Nucleus accumbens (tissue), 56 donors: Measurements from ENCODE around the gene AGTRAP.

Source experiments
- DNase-seq, 56 donors: peaks; one replicate each; lab custom pipeline; 2025; lab: John Stamatoyannopoulos, UW

Gene AGTRAP

DNA sequence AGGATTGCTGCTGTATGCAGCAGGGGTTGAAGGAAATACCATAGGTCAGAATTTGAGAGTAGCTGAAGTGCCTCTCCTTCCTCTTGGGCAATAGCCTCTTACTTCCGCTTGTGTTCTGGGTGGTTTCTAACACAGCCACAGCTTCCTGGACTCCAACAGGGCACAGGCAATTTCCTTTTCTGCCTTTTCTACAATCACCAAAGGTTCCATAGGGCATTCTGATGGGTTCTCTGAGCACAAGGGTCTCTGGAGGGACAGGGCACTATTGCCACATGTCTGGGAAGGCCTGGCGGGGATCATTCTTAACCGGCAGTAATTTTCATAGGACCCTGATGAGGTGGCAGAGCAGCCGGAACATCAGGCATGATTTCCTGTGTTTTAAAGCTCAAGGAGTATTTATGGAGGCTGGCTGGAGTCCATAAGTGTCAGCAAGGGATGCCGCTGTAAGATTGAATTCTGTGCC, 5.5 kb upstream of the AGTRAP start:
- peak in 4 of 56 donors; percentile 6 to 13 (median 8) for DNase-seq

DNA sequence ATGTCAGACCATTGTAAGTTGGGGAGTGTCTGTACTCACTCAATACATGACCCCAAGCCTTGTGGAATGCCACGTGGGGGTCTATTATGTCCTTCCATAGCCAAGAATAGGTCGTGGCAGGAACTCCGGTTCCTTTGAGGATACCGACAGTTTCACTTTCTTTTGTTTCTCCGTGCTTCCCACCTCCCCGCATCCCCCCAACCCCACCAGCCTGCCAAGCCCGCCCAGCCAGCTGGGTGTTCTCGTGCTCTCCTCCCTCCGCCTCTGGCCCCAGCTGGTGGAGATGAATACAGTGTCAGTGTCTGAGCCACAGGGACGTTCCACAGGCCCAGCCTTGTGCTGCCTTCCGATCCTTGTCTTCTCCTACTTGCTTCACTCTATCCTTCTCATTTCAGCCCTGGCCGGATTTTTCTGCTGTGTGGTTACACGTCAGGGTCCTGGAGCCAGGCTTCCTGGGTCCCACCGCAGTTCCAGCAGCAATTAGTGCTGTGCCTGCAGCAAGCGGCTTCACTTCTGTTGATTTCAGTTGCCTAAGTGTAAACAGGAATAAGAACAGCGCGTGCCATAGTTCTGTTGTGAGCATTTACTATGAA, 4.1 kb upstream of the AGTRAP start:
- peak in 55 of 56 donors; percentile 29 to 92 (median 81) for DNase-seq

GRCh38 chr1:11733306-11733705, 2.6 kb upstream of the AGTRAP start:
- no peak for DNase-seq

DNA sequence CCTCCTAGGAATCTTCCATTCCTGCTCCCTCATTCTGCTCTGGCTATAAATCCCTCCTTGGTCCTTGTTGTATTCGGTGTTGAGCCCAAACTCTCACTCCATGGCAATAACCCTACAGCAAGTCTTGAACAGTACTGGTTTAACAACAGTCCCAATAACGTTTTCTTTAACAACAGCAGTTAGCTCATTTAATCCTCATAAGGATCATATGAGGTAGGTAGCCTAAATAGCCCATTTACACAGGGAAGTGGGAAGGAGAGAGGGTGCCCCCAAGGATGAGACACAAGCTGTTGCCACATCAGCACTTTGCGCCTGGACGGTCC, 444 bp upstream of the AGTRAP start:
- DNase-seq: no peak

DNA sequence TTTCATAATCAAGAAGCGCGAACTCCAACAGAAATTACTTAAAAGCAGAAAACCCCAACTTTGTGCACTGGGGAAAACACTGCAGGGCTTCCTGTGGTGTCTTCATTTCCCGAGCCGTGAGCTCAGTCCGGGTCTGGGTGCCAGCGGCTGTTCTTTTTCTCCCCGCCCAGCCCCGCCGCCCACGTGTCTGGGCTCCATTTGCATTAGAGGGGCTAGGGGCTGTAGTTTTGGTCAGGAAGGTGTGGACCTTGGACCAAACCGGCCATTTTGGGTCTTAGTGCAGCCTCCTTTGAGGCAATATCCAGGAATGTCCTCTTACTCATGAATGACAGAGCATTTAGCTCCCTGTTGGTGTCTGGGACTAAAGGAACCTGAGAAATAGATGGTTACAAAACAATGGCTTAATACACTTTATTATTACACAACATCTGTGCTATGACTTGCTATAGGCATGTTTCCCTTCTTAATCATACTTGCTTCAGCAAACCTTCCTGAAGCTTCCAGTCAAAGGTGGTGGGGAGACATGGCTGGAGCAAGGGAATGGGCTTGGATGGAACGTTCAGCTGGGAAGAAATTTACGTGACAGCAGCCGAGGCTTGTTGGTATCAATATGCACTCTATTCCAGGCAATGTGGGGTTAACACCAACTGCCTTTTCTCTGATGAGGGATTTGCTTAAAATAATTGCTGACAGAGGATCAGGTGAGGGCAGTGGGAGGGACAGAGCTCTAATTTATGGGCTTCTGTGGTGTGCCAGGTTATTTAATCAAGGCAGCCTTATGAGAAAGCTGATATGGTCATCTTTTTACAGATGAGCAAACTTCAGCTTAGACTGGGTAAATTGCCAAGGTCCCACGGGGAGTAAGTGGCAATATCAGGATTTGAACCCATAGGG, 1.1 kb downstream of the AGTRAP start:
- peak in 8 of 56 donors; percentile 15 to 39 (median 20) for DNase-seq

GRCh38 chr1:11738096-11738495, 2.2 kb downstream of the AGTRAP start:
- no peak for DNase-seq

DNA sequence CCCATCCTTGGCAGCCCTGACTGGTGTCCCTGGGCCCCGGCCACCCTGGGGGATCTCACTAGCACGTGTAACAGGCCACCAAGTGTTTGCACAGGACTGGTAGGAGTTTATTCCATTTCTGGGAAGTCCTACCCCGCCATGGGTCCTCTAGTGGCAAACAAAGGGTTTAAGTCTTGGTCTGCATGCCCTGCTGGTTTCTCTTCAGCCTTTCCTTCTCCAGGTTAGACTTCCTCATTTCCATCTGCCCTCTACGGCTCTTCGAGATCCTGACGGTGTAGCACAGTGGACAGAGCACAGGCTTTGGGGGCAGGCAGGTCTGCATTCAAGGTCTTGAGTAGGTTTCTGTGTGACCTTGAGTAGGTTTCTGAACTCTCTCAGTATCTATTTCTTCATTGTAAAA, 2.8 kb downstream of the AGTRAP start:
- no peak for DNase-seq

DNA sequence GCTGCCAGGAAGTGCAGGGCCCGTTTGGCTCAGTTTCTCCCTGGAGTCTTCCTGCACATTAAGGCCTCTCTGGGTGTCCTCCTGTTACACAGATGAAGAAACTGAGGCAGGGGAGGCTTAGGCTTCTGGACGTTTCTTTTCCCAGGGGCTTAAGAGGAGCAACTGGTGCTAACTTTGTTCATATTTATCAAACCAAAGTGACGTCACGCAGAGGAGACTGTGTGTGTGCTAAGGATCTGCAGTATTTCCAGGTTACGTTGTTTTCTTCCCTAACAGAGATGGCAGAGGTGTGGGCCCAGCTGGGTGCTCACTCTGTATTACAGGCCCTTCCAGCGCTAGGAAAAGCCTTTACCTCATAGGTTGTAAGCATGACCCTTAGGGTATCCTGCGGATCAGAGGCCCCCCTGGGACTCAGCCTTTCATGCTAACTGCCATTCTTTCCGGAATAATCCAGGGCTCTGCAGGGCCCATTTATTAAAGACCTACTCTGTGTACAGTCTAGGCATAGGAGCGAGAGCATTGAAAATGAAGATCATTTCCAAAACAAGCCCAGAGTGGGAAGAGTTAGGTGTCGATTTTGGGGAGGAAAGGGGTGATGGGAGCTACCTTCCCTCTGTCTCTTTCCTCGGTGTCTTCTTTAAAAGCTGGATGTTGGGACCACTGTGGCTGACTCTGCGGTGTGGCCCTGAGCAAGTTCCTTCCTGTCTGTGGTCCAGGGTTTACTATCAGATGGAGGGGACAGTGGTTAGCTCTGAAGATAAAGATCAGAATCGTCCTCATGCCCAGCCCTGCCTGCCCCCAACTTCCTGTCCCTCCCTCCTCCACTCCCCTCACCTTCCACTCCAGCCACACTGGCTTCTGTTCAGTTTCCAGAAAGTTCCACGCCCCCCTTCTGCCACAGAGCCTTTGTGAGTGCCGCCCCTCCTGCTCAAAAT, 4.6 kb downstream of the AGTRAP start:
- DNase-seq: no peak

DNA sequence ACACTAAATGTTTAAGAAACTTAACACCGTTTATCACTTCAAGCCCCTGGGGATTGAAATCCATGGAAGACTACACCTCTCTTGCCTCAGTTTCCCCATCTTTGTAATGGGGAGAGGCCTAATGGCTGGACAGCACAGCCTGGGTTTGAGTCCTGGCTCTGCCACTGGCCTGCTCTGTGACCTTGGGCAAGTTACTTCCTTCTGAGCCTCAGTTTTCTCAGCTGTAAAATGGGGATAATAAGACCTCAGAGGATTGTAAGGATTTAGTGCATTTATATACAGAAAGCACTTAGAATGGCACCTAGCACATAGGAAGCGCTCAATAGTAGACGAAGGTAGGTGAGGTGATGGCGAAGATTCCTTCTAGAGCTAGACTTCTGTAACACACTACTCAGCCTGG, 5.5 kb downstream of the AGTRAP start:
- DNase-seq: no peak

GRCh38 chr1:11741919-11742558, 6.1 kb downstream of the AGTRAP start:
- DNase-seq: no peak

GRCh38 chr1:11744287-11744686, 8.4 kb downstream of the AGTRAP start:
- DNase-seq: no peak

- DNase-seq: no peak
Measured at GRCh38 chr1:11746092-11746491, 10.2 kb downstream of the AGTRAP start.

GRCh38 chr1:11746795-11747487, 11.0 kb downstream of the AGTRAP start:
- no peak for DNase-seq

DNA sequence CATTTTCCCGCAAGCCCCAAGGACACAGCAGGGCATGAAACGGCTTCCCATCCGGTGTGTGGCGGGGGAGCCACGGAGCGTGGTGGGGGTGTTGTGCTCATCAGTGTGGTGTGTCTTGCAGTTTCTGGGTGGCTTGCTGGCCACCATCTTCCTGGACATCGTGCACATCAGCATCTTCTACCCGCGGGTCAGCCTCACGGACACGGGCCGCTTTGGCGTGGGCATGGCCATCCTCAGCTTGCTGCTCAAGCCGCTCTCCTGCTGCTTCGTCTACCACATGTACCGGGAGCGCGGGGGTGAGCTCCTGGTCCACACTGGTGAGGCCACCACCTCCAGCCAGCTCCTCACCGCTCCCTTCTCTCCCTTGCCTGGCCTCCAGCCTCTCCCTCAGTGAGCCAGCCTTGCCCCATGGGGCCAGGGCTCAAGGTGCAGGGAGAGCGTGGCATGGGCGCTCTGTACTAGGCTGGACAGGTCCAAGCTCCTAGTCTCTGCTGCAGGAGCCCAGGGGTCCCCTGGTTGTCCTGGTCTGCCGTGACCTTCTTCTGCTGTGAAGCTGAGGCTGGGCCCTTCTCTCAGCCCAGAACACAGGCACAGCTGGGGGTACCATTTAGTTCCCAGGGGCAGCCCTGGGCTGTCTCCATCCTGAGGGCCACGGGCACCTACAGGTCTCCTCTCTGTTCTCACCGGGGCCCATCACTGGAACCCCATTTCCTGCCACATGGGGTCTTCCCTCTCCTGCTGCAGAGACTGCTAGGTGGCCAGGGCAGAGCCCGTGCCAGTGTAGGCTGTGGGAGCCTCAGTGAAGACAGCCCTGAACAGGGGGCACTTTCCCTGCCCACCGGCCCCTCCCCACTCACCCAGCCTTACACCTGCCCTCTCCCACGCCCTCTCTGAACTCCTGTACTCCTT, 12.6 kb downstream of the AGTRAP start:
- DNase-seq: no peak

DNA sequence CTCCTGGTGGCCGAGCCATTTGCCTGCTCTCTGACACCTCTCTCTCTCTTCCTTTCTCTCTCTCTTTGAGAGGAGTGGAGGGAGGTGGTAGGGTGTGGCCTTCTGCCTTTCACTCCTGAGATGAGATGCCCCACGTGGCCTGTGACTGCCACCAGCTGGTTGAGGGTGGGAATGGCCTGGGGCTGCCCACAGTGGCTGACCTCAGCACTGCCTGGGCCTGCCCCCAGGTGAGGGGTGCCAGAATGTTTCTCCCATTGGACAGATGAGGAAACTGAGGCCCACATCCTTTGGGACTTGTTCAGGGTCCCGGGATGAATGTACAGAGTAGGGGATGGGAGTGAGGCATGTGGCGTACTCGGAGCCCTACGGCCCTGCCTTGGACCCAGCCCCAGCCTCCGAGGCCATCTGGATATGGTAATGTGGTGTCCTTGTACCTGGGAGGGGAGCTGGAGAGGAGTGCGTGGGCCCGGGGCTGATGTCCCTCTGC, 13.3 kb downstream of the AGTRAP start:
- DNase-seq: peak in 9 of 56 donors; percentile 8 to 41 (median 17)

GRCh38 chr1:11749996-11750395, 14.1 kb downstream of the AGTRAP start:
- DNase-seq: no peak

DNA sequence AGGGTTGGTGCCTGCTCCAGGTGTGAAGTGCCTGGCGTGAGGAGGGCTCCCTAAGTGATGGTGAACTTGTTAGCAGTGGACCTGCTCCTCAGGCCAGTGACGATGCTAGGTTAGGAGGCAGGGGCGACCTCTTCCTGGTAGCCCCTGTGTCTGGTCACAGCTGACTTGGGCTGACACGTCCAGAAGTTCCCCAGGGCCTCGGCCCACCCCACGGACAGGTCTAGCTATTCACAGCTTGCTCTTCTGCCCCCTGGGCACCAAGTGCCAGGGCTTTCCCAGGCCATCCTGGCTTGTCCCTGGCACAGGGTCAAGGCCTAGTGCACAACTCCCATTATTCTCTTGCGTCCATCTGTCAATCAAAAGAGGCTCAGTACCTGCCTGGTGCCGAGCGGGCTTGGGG, 15.2 kb downstream of the AGTRAP start:
- DNase-seq: no peak

DNA sequence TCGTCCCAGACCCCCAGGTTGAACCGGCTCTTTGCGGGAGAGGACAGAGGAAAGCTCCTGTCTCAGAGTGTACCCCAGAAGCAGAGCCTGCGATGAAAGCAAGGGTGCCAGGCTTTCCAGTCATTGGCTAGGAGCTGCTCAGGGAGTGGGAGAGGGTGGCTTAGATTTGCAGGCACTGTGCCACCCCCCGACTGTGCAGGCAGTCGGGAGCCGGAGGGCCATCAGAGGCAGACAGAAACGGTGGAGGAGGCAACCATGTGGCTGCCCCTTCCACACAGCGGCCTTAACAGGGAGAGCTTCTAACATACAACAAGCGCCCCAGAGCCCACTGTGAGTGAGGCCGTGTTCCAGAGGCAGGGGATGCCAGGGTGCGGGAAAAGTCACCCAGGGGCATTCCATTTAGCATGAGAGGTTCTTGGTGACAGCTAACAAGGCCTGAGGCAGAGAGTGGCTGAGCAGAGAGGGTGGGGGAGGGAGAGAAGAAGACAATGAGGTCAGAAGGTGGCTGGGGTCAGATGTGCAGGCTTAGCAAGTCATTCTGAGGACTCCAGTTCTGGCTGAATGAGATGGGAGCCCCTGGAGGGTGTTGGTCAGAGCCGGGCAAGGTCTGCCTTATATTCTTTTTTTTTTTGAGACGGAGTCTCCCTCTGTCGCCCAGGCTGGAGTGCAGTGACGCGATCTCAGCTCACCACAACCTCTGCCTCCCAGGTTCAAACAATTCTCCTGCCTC, 16.6 kb downstream of the AGTRAP start:
- DNase-seq: no peak
